ENCODE results near the gene PSMA7. TPM values are rescaled to one million over a fixed set of nuclear protein-coding genes. Genes with fewer than 3 reads are reported as not detected.
A peak's percentile ranks its signal among the peaks of the same experiment; 100 is the strongest.

The PSMA7 gene
- total RNA-seq, 4 donors from 2014 or later = 181 to 264 (median 228) TPM

GRCh38 chr20:62127799-62128198 lies 15.4 kb downstream of the PSMA7 start:
- no peak overlapping the region for H3K27ac ChIP-seq
- DNase-seq = no peak
- H3K36me3 ChIP-seq = peaks cover 0 to 84% (median 0%) of the 10 kb centered on the region in 3 donors
- TF ChIP-seq CTCF (IDR thresholded peaks at IDR 0.05) = no peak
- no peak for TF ChIP-seq POLR2A (IDR thresholded peaks at IDR 0.05)
- H3K27me3 ChIP-seq = no peaks in the 10 kb centered on the region
- peaks cover 0 to 13% (median 10%) of the 10 kb centered on the region in 4 donors for H3K4me1 ChIP-seq
- H3K4me3 ChIP-seq = no peak overlapping the region
- no peaks in the 10 kb centered on the region for H3K9me3 ChIP-seq

GRCh38 chr20:62126141-62126540 lies 17.1 kb downstream of the PSMA7 start:
- H3K4me3 ChIP-seq = no peak overlapping the region
- peaks cover 0 to 12% (median 10%) of the 10 kb centered on the region in 4 donors for H3K4me1 ChIP-seq
- DNase-seq = no peak
- H3K36me3 ChIP-seq = peaks cover 0 to 67% (median 0%) of the 10 kb centered on the region in 3 donors
- TF ChIP-seq POLR2A (IDR thresholded peaks at IDR 0.05) = no peak
- TF ChIP-seq CTCF (IDR thresholded peaks at IDR 0.05) = no peak
- H3K9me3 ChIP-seq = no peaks in the 10 kb centered on the region
- H3K27ac ChIP-seq = no peak overlapping the region
- no peaks in the 10 kb centered on the region for H3K27me3 ChIP-seq

GRCh38 chr20:62123450-62124118 lies 19.6 kb downstream of the PSMA7 start:
- Histone ChIP-seq H3K36me3 (peaks cover 0 to 42% (median 0%) of the 10 kb centered on the region in 3 donors), H3K27ac (peak overlapping the region; percentile 83 to 97 (median 92)), H3K9me3 (no peaks in the 10 kb centered on the region), H3K4me1 (peaks cover 3 to 21% (median 10%) of the 10 kb centered on the region in 4 donors), H3K4me3 (peak overlapping the region; percentile 69 to 99 (median 95)), H3K27me3 (no peaks in the 10 kb centered on the region)
- DNase-seq = no peak
- TF ChIP-seq CTCF (IDR thresholded peaks at IDR 0.05) = no peak
- no peak for TF ChIP-seq POLR2A (IDR thresholded peaks at IDR 0.05)

- H3K4me3 ChIP-seq = peak overlapping the region; percentile 69 to 99 (median 95)
- H3K4me1 ChIP-seq = peaks cover 3 to 21% (median 10%) of the 10 kb centered on the region in 4 donors
- no peaks in the 10 kb centered on the region for H3K27me3 ChIP-seq
- no peaks in the 10 kb centered on the region for H3K9me3 ChIP-seq
- TF ChIP-seq CTCF (IDR thresholded peaks at IDR 0.05) (no peak), POLR2A (IDR thresholded peaks at IDR 0.05) (no peak)
- H3K36me3 ChIP-seq = peaks cover 0 to 34% (median 0%) of the 10 kb centered on the region in 3 donors
- peak overlapping the region; percentile 83 to 97 (median 92) for H3K27ac ChIP-seq
- peak; percentile 50 to 72 (median 64) for DNase-seq
These were observed 20.3 kb downstream of the PSMA7 start for GRCh38 chr20:62122654-62123449.

DNA sequence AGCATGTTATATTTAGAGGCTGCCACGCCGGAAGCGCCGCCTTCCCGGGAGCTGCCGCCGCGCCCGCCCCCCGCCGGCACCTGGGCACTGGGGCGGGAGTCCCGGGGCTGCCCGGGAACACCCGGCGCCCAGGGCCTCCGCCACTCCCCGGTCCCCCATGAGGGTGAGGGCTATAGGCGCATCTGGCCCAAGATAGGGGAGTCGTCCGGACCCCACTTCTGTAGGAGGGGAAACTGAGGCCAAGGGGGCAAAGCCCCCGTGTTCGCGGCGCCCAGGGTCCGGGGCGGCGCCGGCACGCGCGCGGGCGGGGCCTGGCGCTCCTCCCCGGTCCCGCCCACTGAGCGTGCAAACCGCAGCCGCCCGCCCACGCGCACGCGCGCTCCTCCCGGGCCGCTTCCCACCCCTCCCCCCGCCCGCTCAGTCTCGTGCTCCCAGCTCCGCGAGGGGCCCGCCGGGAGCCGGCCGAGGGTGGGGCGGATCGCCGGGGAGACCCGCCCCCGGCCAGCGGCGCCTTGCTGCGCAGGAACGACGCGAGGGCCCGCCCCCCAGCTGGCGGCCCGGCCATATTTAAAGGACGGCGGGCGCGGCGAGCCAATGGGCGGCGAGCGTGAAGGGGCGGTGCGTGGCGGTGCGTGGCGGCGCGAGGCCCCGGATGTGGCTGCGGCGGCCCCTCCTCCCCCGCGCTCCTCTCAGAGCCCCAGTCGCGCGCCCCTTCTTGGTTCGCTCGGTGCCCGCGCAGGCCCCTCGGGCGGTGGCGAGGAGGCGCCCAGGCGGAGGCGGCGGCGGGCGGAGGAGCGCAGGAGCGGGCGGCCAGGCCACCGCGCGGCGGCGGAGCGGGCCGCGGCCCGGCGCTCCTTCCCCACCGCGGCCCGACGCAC lies 21.2 kb downstream of the PSMA7 start, which contains the start of gene LSM14B:
Gene LSM14B, plus strand, starts transcription at position 700 of the 878 bp plus-strand sequence. CDS start 192 bp downstream, outside the sequence.
- Histone ChIP-seq H3K4me3 (peak within 1 kb of the TSS; percentile 69 to 99 (median 95)), H3K36me3 (peaks cover 0 to 26% (median 0%) of the 10 kb centered on the region in 3 donors), H3K9me3 (peaks cover 0 to 3% (median 0%) of the 10 kb centered on the region in 4 donors), H3K27ac (peak within 1 kb of the TSS; percentile 94 to 98 (median 96)), H3K4me1 (peaks cover 3 to 21% (median 10%) of the 10 kb centered on the region in 4 donors), H3K27me3 (no peaks in the 10 kb centered on the region)
- peak; percentile 93 to 99 (median 98) for DNase-seq
- peak in 1 of 2 donors; percentile 30 for TF ChIP-seq POLR2A (IDR thresholded peaks at IDR 0.05)
- peak in 1 of 6 experiments; percentile 10 for TF ChIP-seq CTCF (IDR thresholded peaks at IDR 0.05)

Data from Peyer's patch (tissue), 4 donors.